HepG2 (cell line): Measurements from ENCODE around the gene ACVR2A. TPM values are rescaled to one million over a fixed set of nuclear protein-coding genes. Genes with fewer than 3 reads are reported as not detected.

Experiments used
- ZNF235 ChIP-seq: sonication (generic); formaldehyde crosslinking; IDR thresholded peaks from 2 replicates; pipeline ENCODE4 v1.8.1; 2023; ENCODE audit warnings: mild to moderate bottlenecking, missing genetic modification reagents, borderline replicate concordance
- polyA plus RNA-seq, 8 experiments: library from polyadenylated mRNA; depleted of rRNA in 3 of 8; stranded (reverse) in 7 of 8; unstranded in 1 of 8; fragments of >200 nt; fragmentation: Illumina TruSeq in 4 of 8; extraction: Trizol in 4 of 8; gene quantifications; 2 replicates each; pipeline versions ENCODE4 v1.2.1 to v1.2.3, GENCODE V29; 2011 to 2016; ENCODE audit warnings: low read depth in 4 of 8, missing spikeins in 1 of 8, mixed read lengths in 1 of 8; ENCODE audit not compliant: insufficient read depth in 1 of 8
- total RNA-seq, 5 experiments: library from RNA; depleted of rRNA; stranded (reverse); fragments of >200 nt; fragmentation: Illumina TruSeq; extraction: Trizol; gene quantifications; 2 replicates each; pipeline ENCODE4 v1.2.3, GENCODE V29; 2016; ENCODE audit warnings: low read depth in 1 of 5
- TF ChIP-seq, protein P1 (sequence below): sonication (generic); formaldehyde crosslinking; IDR thresholded peaks from 2 replicates; pipeline ENCODE4 v1.5.0; 2020; ENCODE audit warnings: mild to moderate bottlenecking, missing genetic modification reagents, moderate library complexity
- TF ChIP-seq, protein P2 (sequence below): sonication (generic); formaldehyde crosslinking; IDR thresholded peaks from 2 replicates; pipeline ENCODE4 v1.4.0; 2020; ENCODE audit warnings: mild to moderate bottlenecking, missing genetic modification reagents, borderline replicate concordance
- TF ChIP-seq, protein P3 (sequence below): IDR thresholded peaks from 2 replicates; pipeline ENCODE4 v1.6.1; 2016; ENCODE audit warnings: control low read depth
- TF ChIP-seq, protein P4 (sequence below): sonication (generic); formaldehyde crosslinking; IDR thresholded peaks from 2 replicates; pipeline ENCODE4 v1.9.0; 2021; ENCODE audit warnings: mild to moderate bottlenecking, missing genetic modification reagents
- TF ChIP-seq, protein P5 (sequence below): sonication (generic); formaldehyde crosslinking; IDR thresholded peaks from 2 replicates; pipeline ENCODE4 v1.5.1; 2020; ENCODE audit warnings: mild to moderate bottlenecking, moderate library complexity, missing genetic modification reagents
- TF ChIP-seq, protein P6 (sequence below): sonication (generic); formaldehyde crosslinking; IDR thresholded peaks from 2 replicates; pipeline ENCODE4 v1.8.0; 2022; ENCODE audit warnings: mild to moderate bottlenecking, missing genetic modification reagents; ENCODE audit not compliant: insufficient replicate concordance

ACVR2A gene
- total and polyA plus RNA-seq, 2 of the 13 experiments (the other 11 are each of a cell fraction or from before 2014, with no cell fraction given) = 8.3 to 18.0 TPM

DNA sequence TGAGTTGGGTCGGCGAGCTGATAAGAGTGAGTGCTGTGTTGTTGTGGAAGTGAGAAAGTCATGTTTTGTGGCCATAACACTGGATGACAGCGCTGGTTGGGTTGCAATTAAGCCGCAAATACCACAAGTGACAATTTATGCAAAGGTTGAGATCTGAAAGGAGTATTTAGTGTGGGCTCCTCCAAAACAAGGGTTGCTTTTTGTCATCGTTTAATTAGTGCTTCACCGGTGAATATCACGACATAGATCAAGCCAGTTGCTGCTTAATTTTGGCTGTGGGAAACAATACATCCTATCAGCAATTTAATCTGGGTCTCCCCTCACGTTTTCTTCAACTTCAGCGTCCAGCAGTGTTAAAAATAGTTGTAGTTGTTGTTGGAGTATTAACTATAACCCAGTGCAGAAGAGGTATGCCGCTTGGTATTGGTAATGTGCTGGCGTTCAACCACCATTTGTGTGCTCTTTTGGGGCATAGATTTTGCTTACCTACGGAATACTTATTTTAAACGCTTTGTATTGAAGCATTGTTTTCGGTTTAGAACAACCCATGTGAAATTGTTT lies 662 bp downstream of the ACVR2A start (continued):
- TF ChIP-seq, protein P1, sequence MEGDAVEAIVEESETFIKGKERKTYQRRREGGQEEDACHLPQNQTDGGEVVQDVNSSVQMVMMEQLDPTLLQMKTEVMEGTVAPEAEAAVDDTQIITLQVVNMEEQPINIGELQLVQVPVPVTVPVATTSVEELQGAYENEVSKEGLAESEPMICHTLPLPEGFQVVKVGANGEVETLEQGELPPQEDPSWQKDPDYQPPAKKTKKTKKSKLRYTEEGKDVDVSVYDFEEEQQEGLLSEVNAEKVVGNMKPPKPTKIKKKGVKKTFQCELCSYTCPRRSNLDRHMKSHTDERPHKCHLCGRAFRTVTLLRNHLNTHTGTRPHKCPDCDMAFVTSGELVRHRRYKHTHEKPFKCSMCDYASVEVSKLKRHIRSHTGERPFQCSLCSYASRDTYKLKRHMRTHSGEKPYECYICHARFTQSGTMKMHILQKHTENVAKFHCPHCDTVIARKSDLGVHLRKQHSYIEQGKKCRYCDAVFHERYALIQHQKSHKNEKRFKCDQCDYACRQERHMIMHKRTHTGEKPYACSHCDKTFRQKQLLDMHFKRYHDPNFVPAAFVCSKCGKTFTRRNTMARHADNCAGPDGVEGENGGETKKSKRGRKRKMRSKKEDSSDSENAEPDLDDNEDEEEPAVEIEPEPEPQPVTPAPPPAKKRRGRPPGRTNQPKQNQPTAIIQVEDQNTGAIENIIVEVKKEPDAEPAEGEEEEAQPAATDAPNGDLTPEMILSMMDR (CRISPR knock-in tag) = no peak
- TF ChIP-seq ZNF235 (CRISPR knock-in tag) = 0 out of 2 replicates have a peak, but pooled peaks have one; percentile 7
- TF ChIP-seq, protein P2, sequence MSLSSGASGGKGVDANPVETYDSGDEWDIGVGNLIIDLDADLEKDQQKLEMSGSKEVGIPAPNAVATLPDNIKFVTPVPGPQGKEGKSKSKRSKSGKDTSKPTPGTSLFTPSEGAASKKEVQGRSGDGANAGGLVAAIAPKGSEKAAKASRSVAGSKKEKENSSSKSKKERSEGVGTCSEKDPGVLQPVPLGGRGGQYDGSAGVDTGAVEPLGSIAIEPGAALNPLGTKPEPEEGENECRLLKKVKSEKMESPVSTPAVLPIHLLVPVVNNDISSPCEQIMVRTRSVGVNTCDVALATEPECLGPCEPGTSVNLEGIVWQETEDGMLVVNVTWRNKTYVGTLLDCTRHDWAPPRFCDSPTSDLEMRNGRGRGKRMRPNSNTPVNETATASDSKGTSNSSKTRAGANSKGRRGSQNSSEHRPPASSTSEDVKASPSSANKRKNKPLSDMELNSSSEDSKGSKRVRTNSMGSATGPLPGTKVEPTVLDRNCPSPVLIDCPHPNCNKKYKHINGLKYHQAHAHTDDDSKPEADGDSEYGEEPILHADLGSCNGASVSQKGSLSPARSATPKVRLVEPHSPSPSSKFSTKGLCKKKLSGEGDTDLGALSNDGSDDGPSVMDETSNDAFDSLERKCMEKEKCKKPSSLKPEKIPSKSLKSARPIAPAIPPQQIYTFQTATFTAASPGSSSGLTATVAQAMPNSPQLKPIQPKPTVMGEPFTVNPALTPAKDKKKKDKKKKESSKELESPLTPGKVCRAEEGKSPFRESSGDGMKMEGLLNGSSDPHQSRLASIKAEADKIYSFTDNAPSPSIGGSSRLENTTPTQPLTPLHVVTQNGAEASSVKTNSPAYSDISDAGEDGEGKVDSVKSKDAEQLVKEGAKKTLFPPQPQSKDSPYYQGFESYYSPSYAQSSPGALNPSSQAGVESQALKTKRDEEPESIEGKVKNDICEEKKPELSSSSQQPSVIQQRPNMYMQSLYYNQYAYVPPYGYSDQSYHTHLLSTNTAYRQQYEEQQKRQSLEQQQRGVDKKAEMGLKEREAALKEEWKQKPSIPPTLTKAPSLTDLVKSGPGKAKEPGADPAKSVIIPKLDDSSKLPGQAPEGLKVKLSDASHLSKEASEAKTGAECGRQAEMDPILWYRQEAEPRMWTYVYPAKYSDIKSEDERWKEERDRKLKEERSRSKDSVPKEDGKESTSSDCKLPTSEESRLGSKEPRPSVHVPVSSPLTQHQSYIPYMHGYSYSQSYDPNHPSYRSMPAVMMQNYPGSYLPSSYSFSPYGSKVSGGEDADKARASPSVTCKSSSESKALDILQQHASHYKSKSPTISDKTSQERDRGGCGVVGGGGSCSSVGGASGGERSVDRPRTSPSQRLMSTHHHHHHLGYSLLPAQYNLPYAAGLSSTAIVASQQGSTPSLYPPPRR (CRISPR knock-in tag) = no peak
- TF ChIP-seq, protein P3, sequence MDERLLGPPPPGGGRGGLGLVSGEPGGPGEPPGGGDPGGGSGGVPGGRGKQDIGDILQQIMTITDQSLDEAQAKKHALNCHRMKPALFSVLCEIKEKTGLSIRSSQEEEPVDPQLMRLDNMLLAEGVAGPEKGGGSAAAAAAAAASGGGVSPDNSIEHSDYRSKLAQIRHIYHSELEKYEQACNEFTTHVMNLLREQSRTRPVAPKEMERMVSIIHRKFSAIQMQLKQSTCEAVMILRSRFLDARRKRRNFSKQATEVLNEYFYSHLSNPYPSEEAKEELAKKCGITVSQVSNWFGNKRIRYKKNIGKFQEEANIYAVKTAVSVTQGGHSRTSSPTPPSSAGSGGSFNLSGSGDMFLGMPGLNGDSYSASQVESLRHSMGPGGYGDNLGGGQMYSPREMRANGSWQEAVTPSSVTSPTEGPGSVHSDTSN (CRISPR knock-in tag) = no peak
- TF ChIP-seq, protein P4, sequence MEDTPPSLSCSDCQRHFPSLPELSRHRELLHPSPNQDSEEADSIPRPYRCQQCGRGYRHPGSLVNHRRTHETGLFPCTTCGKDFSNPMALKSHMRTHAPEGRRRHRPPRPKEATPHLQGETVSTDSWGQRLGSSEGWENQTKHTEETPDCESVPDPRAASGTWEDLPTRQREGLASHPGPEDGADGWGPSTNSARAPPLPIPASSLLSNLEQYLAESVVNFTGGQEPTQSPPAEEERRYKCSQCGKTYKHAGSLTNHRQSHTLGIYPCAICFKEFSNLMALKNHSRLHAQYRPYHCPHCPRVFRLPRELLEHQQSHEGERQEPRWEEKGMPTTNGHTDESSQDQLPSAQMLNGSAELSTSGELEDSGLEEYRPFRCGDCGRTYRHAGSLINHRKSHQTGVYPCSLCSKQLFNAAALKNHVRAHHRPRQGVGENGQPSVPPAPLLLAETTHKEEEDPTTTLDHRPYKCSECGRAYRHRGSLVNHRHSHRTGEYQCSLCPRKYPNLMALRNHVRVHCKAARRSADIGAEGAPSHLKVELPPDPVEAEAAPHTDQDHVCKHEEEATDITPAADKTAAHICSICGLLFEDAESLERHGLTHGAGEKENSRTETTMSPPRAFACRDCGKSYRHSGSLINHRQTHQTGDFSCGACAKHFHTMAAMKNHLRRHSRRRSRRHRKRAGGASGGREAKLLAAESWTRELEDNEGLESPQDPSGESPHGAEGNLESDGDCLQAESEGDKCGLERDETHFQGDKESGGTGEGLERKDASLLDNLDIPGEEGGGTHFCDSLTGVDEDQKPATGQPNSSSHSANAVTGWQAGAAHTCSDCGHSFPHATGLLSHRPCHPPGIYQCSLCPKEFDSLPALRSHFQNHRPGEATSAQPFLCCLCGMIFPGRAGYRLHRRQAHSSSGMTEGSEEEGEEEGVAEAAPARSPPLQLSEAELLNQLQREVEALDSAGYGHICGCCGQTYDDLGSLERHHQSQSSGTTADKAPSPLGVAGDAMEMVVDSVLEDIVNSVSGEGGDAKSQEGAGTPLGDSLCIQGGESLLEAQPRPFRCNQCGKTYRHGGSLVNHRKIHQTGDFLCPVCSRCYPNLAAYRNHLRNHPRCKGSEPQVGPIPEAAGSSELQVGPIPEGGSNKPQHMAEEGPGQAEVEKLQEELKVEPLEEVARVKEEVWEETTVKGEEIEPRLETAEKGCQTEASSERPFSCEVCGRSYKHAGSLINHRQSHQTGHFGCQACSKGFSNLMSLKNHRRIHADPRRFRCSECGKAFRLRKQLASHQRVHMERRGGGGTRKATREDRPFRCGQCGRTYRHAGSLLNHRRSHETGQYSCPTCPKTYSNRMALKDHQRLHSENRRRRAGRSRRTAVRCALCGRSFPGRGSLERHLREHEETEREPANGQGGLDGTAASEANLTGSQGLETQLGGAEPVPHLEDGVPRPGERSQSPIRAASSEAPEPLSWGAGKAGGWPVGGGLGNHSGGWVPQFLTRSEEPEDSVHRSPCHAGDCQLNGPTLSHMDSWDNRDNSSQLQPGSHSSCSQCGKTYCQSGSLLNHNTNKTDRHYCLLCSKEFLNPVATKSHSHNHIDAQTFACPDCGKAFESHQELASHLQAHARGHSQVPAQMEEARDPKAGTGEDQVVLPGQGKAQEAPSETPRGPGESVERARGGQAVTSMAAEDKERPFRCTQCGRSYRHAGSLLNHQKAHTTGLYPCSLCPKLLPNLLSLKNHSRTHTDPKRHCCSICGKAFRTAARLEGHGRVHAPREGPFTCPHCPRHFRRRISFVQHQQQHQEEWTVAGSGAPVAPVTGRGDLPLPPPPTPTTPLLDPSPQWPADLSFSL (CRISPR knock-in tag) = peak; percentile 83
- TF ChIP-seq, protein P5, sequence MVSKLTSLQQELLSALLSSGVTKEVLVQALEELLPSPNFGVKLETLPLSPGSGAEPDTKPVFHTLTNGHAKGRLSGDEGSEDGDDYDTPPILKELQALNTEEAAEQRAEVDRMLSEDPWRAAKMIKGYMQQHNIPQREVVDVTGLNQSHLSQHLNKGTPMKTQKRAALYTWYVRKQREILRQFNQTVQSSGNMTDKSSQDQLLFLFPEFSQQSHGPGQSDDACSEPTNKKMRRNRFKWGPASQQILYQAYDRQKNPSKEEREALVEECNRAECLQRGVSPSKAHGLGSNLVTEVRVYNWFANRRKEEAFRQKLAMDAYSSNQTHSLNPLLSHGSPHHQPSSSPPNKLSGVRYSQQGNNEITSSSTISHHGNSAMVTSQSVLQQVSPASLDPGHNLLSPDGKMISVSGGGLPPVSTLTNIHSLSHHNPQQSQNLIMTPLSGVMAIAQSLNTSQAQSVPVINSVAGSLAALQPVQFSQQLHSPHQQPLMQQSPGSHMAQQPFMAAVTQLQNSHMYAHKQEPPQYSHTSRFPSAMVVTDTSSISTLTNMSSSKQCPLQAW = no peak
- TF ChIP-seq, protein P6, sequence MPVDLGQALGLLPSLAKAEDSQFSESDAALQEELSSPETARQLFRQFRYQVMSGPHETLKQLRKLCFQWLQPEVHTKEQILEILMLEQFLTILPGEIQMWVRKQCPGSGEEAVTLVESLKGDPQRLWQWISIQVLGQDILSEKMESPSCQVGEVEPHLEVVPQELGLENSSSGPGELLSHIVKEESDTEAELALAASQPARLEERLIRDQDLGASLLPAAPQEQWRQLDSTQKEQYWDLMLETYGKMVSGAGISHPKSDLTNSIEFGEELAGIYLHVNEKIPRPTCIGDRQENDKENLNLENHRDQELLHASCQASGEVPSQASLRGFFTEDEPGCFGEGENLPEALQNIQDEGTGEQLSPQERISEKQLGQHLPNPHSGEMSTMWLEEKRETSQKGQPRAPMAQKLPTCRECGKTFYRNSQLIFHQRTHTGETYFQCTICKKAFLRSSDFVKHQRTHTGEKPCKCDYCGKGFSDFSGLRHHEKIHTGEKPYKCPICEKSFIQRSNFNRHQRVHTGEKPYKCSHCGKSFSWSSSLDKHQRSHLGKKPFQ (CRISPR knock-in tag) = no peak
